Measurements from ENCODE around the gene FNDC3B. TPM values are rescaled to one million over a fixed set of nuclear protein-coding genes. Genes with fewer than 3 reads are reported as not detected.

The FNDC3B gene
- total RNA-seq, 2 donors from 2014 or later = 12.0 to 17.7 TPM

GRCh38 chr3:172271386-172271976, 232.1 kb downstream of the FNDC3B start:
- ATAC-seq (replicated peaks in 1 of 2) (no peak), DNase-seq (no peak)
- H3K9me3 Mint-ChIP-seq = no peaks in the 10 kb centered on the region
- H3K27ac Mint-ChIP-seq = no peak overlapping the region
- H3K4me3 Mint-ChIP-seq = no peak overlapping the region
- no peaks in the 10 kb centered on the region for H3K4me1 Mint-ChIP-seq (ENCODE audit: low read depth)
- H3K36me3 Mint-ChIP-seq (ENCODE audit: insufficient read depth in 2 of 2) = no peaks in the 10 kb centered on the region
- H3K27me3 Mint-ChIP-seq (ENCODE audit: low read depth) = no peaks in the 10 kb centered on the region

- H3K4me3 Mint-ChIP-seq = no peak overlapping the region
- H3K4me1 Mint-ChIP-seq (ENCODE audit: low read depth) = no peaks in the 10 kb centered on the region
- H3K9me3 Mint-ChIP-seq = no peaks in the 10 kb centered on the region
- DNase-seq = no peak
- no peak overlapping the region for H3K27ac Mint-ChIP-seq
- no peaks in the 10 kb centered on the region for H3K36me3 Mint-ChIP-seq (ENCODE audit: insufficient read depth in 2 of 2)
- ATAC-seq (replicated peaks in 1 of 2) = no peak
- no peaks in the 10 kb centered on the region for H3K27me3 Mint-ChIP-seq (ENCODE audit: low read depth)
Observed at GRCh38 chr3:172272698-172273097, 233.3 kb downstream of the FNDC3B start.

- H3K36me3 Mint-ChIP-seq (ENCODE audit: insufficient read depth in 2 of 2) = no peaks in the 10 kb centered on the region
- no peak overlapping the region for H3K4me3 Mint-ChIP-seq
- no peaks in the 10 kb centered on the region for H3K27me3 Mint-ChIP-seq (ENCODE audit: low read depth)
- DNase-seq (no peak), ATAC-seq (replicated peaks in 1 of 2) (no peak)
- H3K4me1 Mint-ChIP-seq (ENCODE audit: low read depth) = no peaks in the 10 kb centered on the region
- H3K9me3 Mint-ChIP-seq = no peaks in the 10 kb centered on the region
- H3K27ac Mint-ChIP-seq = no peak overlapping the region
Observed at GRCh38 chr3:172273378-172273777, 234.0 kb downstream of the FNDC3B start.

- Mint-ChIP-seq H3K9me3 (no peaks in the 10 kb centered on the region), H3K36me3 (ENCODE audit: insufficient read depth in 2 of 2) (no peaks in the 10 kb centered on the region), H3K4me3 (no peak overlapping the region), H3K27me3 (ENCODE audit: low read depth) (no peaks in the 10 kb centered on the region), H3K27ac (no peak overlapping the region), H3K4me1 (ENCODE audit: low read depth) (no peaks in the 10 kb centered on the region)
- ATAC-seq (replicated peaks in 1 of 2) (no peak), DNase-seq (no peak)
Observed at GRCh38 chr3:172274906-172275305, 235.5 kb downstream of the FNDC3B start.

- ATAC-seq (replicated peaks in 1 of 2) = no peak
- Mint-ChIP-seq H3K9me3 (no peaks in the 10 kb centered on the region), H3K27ac (no peak overlapping the region), H3K4me1 (ENCODE audit: low read depth) (no peaks in the 10 kb centered on the region), H3K4me3 (no peak overlapping the region), H3K27me3 (ENCODE audit: low read depth) (no peaks in the 10 kb centered on the region), H3K36me3 (ENCODE audit: insufficient read depth in 2 of 2) (no peaks in the 10 kb centered on the region)
- DNase-seq = no peak
Observed at GRCh38 chr3:172275586-172275985, 236.2 kb downstream of the FNDC3B start.

GRCh38 chr3:172276103-172276502, 236.7 kb downstream of the FNDC3B start:
- no peak overlapping the region for H3K4me3 Mint-ChIP-seq
- H3K4me1 Mint-ChIP-seq (ENCODE audit: low read depth) = no peaks in the 10 kb centered on the region
- no peaks in the 10 kb centered on the region for H3K9me3 Mint-ChIP-seq
- no peaks in the 10 kb centered on the region for H3K36me3 Mint-ChIP-seq (ENCODE audit: insufficient read depth in 2 of 2)
- no peaks in the 10 kb centered on the region for H3K27me3 Mint-ChIP-seq (ENCODE audit: low read depth)
- DNase-seq (no peak), ATAC-seq (replicated peaks in 1 of 2) (no peak)
- no peak overlapping the region for H3K27ac Mint-ChIP-seq

- Mint-ChIP-seq H3K9me3 (no peaks in the 10 kb centered on the region), H3K27me3 (ENCODE audit: low read depth) (no peaks in the 10 kb centered on the region), H3K4me3 (no peak overlapping the region), H3K27ac (no peak overlapping the region), H3K36me3 (ENCODE audit: insufficient read depth in 2 of 2) (no peaks in the 10 kb centered on the region), H3K4me1 (ENCODE audit: low read depth) (no peaks in the 10 kb centered on the region)
- no peak for DNase-seq
- no peak for ATAC-seq (replicated peaks in 1 of 2)
Observed at GRCh38 chr3:172277151-172277652, 237.8 kb downstream of the FNDC3B start.

GRCh38 chr3:172279191-172279640, 239.8 kb downstream of the FNDC3B start:
- Mint-ChIP-seq H3K27ac (no peak overlapping the region), H3K27me3 (ENCODE audit: low read depth) (no peaks in the 10 kb centered on the region), H3K36me3 (ENCODE audit: insufficient read depth in 2 of 2) (no peaks in the 10 kb centered on the region), H3K4me3 (no peak overlapping the region), H3K9me3 (no peaks in the 10 kb centered on the region), H3K4me1 (ENCODE audit: low read depth) (no peaks in the 10 kb centered on the region)
- ATAC-seq (replicated peaks in 1 of 2) (no peak), DNase-seq (no peak)

- Mint-ChIP-seq H3K9me3 (no peaks in the 10 kb centered on the region), H3K36me3 (ENCODE audit: insufficient read depth in 2 of 2) (no peaks in the 10 kb centered on the region), H3K4me3 (no peak overlapping the region), H3K4me1 (ENCODE audit: low read depth) (no peaks in the 10 kb centered on the region), H3K27ac (no peak overlapping the region), H3K27me3 (ENCODE audit: low read depth) (no peaks in the 10 kb centered on the region)
- DNase-seq = no peak
- ATAC-seq (replicated peaks in 1 of 2) = no peak
Observed at GRCh38 chr3:172279974-172280373, 240.6 kb downstream of the FNDC3B start.

GRCh38 chr3:172280406-172281051, 241.2 kb downstream of the FNDC3B start:
- no peak for DNase-seq
- H3K27ac Mint-ChIP-seq = no peak overlapping the region

GRCh38 chr3:172281884-172282283, 242.5 kb downstream of the FNDC3B start:
- H3K4me1 Mint-ChIP-seq (ENCODE audit: low read depth) = no peaks in the 10 kb centered on the region
- no peak for ATAC-seq (replicated peaks in 1 of 2)
- no peak overlapping the region for H3K27ac Mint-ChIP-seq
- no peaks in the 10 kb centered on the region for H3K9me3 Mint-ChIP-seq
- no peak overlapping the region for H3K4me3 Mint-ChIP-seq
- DNase-seq = no peak
- H3K27me3 Mint-ChIP-seq (ENCODE audit: low read depth) = no peaks in the 10 kb centered on the region
- H3K36me3 Mint-ChIP-seq (ENCODE audit: insufficient read depth in 2 of 2) = no peaks in the 10 kb centered on the region

More at GRCh38 chr3:172280406-172281051, 241.2 kb downstream of the FNDC3B start:
- no peak for ATAC-seq (replicated peaks in 1 of 2)
- H3K4me3 Mint-ChIP-seq = no peak overlapping the region
- H3K27me3 Mint-ChIP-seq (ENCODE audit: low read depth) = no peaks in the 10 kb centered on the region
- H3K4me1 Mint-ChIP-seq (ENCODE audit: low read depth) = no peaks in the 10 kb centered on the region
- no peaks in the 10 kb centered on the region for H3K9me3 Mint-ChIP-seq
- no peaks in the 10 kb centered on the region for H3K36me3 Mint-ChIP-seq (ENCODE audit: insufficient read depth in 2 of 2)

- ATAC-seq (replicated peaks in 1 of 2) (no peak), DNase-seq (no peak)
- no peak overlapping the region for H3K4me3 Mint-ChIP-seq
- H3K27ac Mint-ChIP-seq = no peak overlapping the region
- peaks cover 2% of the 10 kb centered on the region for H3K4me1 Mint-ChIP-seq (ENCODE audit: low read depth)
- H3K9me3 Mint-ChIP-seq = no peaks in the 10 kb centered on the region
- no peaks in the 10 kb centered on the region for H3K36me3 Mint-ChIP-seq (ENCODE audit: insufficient read depth in 2 of 2)
- H3K27me3 Mint-ChIP-seq (ENCODE audit: low read depth) = no peaks in the 10 kb centered on the region
Observed at GRCh38 chr3:172282850-172283249, 243.5 kb downstream of the FNDC3B start.

GRCh38 chr3:172283841-172284357, 244.5 kb downstream of the FNDC3B start:
- H3K4me1 Mint-ChIP-seq (ENCODE audit: low read depth) = peaks cover 6% of the 10 kb centered on the region
- no peaks in the 10 kb centered on the region for H3K27me3 Mint-ChIP-seq (ENCODE audit: low read depth)
- H3K4me3 Mint-ChIP-seq = no peak overlapping the region
- no peak for DNase-seq
- no peaks in the 10 kb centered on the region for H3K36me3 Mint-ChIP-seq (ENCODE audit: insufficient read depth in 2 of 2)
- no peaks in the 10 kb centered on the region for H3K9me3 Mint-ChIP-seq
- H3K27ac Mint-ChIP-seq = no peak overlapping the region
- ATAC-seq (replicated peaks in 1 of 2) = no peak
